Epithelial cell of prostate (primary cell): ENCODE measurements around the gene ERI3.

ENCODE experiments used
- DNase-seq: peaks from one replicate; pipeline ENCODE4 v3.0.0-alpha.2; 2011; ENCODE audit warnings: low read depth, low spot score
- H3K27ac ChIP-seq: fragments of 450-650 bp; 2 replicates; pipeline ENCODE4 v1.5.1; 2017; ENCODE audit warnings: mild to moderate bottlenecking

The ERI3 gene

GRCh38 chr1:44265656-44266358 lies 89.2 kb downstream of the ERI3 start:
- DNase-seq = no peak
- no peak overlapping the region for H3K27ac ChIP-seq

GRCh38 chr1:44264451-44264771 lies 90.6 kb downstream of the ERI3 start:
- no peak for DNase-seq
- H3K27ac ChIP-seq = no peak overlapping the region

DNA sequence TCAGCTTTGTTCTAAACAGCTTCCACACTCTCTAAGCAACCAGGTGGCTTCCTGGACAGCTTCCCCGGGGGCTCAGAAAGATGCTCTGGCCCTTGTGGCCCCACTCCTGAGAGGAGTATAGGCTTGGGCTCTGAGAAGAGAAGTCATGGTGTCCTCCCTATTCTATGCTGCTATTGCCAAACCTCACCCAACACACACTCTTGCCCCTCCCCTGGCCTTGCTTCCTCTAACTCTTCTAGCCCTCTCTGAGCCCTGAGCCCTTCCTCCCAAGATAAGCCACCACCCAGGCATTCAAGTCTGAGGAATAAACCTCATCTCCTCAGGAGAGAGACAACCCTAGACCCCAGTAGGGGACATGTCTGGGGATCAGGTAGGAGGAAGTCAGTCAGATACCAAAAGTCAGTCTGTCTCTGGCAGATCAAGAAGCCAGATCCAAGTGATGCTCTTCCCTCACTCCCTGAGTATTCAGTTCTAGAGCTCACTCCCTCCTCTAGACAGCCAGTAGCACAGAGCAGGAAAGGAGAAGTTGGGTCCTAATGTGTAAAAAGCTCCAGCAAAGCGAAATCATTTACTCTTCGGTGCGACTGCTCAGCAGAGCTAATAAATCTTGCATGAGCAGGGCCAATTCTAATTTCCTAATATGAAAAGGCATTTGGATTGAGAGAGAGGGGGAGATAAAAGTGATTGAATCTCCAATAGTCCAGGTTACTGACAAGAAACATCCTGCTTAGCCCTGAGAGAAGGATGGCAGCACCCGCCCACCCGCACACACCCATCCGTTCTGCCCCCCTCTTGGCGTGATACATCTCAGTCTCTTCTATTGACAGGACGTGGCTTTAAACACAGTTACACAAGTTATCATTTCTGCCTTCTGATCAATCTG lies 91.2 kb downstream of the ERI3 start:
- H3K27ac ChIP-seq = no peak overlapping the region
- no peak for DNase-seq

DNA sequence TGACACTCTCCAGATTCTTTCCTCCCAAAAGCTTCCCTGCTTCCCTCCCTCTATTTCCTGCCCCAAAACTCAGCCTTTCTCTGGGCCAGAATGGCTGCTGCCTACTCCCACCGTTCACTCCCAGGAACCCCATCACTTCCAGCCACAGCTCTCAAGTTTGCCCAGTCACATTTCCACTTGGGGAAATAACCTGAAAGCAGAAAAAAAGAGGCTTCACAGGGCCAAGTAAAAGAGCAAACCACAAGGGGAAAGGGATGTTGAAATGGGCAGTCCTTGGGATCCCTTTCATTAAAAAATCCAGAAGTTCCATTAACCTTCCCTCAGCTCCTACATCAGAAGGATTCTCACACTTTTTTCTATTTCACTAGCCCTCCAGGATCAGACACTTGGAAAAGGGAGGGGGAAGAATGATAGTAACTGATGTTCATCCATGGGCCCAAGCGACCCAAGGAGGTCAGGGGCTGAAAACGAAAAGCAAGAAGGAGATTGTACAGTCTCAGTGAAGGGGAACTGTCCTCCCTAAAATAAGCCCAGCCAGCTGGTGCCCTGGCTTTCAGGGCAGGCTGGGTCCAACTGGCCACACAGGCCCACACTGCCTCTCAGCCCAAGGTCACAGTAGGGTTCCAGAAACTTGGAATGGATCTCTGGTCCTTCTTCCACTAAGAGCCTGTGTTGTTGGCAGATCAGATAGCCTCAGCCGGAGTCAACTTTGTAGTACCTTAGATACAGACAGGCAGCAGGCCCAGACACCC lies 92.1 kb downstream of the ERI3 start:
- DNase-seq = no peak
- H3K27ac ChIP-seq = no peak overlapping the region

GRCh38 chr1:44262414-44262813 lies 92.6 kb downstream of the ERI3 start:
- H3K27ac ChIP-seq = no peak overlapping the region
- DNase-seq = no peak

- DNase-seq = no peak
- no peak overlapping the region for H3K27ac ChIP-seq
These were observed 93.1 kb downstream of the ERI3 start for GRCh38 chr1:44261962-44262361.

DNA sequence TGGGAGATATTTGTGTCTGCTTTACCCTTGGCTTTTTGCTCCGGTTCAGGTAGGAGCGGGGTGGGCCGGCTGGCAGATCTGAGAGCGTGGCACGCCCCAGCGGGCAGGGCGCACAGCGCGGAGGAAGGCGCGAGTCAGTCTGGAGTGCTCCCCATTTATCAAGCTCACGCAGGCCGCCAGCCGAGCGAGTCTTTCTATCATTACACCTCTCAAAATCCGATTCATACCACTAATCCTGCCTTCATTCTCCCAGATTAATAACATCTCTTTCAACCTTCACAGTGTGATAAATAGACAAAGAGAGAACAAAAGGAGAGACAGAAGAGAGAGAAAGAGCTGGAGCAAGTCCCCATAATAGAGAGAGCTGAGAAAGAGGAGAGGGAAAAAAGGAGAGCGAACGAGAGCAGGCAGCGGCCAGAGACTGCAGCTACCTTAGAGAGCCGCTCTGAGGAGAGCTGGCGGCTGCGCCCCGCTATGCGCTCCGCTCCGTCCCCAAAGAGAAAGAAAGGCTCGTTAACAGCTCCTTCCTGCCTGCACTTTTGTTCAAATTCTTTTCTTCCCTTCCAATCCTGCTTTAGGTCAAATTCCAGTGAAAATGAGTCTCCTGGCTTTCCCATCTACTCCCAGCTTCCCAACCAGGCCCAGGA lies 93.8 kb downstream of the ERI3 start:
- H3K27ac ChIP-seq = no peak overlapping the region
- no peak for DNase-seq

DNA sequence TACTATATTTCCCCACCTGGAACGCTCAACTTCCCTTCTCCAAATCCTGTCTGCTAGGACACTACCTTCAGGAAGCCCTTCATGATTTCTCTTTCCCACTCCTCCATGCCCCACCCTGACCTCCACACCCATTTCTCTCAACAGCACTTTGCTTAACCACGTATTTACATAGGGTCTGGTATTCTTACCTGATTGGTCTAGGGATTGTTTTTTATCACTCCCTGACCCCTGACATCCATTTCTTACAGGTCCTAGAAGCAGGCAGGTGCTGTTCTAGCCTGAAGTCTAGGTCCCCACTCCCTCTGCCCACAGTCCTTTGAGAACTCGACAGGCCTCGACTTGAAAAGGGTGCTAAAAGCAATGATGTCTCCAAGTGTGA lies 94.3 kb downstream of the ERI3 start:
- DNase-seq = no peak
- H3K27ac ChIP-seq = no peak overlapping the region

GRCh38 chr1:44259090-44259489 lies 96.0 kb downstream of the ERI3 start:
- no peak for DNase-seq
- no peak overlapping the region for H3K27ac ChIP-seq

DNA sequence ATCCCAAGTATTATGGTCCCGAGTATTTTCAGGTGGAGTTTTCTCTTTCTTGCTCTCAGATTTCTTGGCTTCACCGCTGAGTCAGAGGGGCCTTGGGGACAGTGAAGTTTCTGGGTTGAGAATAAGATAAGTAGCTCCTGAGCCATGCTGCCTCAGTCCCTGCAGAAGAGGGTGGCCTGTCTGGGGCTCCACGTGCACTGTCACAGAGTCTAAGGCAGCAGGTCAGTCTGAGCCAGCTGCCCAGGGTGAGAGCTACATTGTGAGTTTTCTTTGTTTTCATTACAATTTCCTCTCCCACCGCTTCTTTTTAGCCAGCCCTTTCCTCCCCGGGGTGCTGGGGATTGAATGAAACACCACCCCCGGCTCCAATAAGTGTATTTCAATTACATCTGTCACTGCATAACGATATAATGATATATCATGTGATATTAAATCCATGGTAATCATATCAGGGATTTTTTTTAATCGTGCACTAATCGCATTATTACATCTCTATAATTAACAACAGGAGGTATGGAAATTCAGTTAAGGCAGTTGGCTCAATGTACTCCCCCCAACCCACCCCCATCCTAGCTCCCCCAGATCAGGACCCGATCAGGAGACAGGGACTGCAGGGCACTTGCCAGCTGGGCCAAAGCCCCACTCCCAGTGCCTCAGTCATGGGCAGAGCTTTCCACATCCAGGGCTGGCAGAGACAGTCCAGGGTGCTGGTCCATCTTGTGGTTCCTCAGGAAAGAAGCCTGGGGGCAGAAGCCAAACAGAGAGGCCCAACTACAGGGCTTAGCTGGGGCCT lies 98.1 kb downstream of the ERI3 start:
- no peak for DNase-seq

DNA sequence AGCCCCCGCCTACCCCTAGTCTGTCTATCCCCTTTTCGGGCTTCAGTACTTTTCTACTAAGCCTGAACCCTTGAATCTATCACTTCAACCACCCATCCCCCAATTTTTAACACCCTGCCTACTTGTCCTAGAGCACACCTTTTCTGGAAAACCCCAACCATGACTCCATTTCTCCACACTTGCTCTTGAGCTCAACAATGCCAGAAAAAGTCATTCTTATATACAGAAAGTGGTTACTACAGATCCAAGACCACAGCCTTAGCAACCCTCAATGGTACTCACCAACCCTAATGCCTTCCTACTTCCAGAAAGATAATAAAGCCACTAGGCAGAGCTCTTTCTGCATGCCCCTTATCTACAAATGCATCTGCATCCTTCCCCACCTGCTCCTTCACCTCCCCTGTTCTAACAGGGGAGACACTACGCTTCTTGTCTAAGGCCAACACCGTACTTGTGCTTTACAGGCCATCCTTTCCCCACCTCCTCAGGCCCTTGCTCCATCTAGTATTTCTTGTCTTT lies 100.6 kb downstream of the ERI3 start:
- H3K27ac ChIP-seq = no peak overlapping the region
- DNase-seq = no peak

More for the DNA sequence above, 98.1 kb downstream of the ERI3 start:
- no peak overlapping the region for H3K27ac ChIP-seq

GRCh38 chr1:44251989-44252671 lies 102.9 kb downstream of the ERI3 start:
- DNase-seq = no peak
- H3K27ac ChIP-seq = no peak overlapping the region

- DNase-seq = no peak
- H3K27ac ChIP-seq = no peak overlapping the region
These were observed 103.6 kb downstream of the ERI3 start for GRCh38 chr1:44251486-44251885.

- no peak overlapping the region for H3K27ac ChIP-seq
- no peak for DNase-seq
These were observed 104.8 kb downstream of the ERI3 start for GRCh38 chr1:44250068-44250781.

DNA sequence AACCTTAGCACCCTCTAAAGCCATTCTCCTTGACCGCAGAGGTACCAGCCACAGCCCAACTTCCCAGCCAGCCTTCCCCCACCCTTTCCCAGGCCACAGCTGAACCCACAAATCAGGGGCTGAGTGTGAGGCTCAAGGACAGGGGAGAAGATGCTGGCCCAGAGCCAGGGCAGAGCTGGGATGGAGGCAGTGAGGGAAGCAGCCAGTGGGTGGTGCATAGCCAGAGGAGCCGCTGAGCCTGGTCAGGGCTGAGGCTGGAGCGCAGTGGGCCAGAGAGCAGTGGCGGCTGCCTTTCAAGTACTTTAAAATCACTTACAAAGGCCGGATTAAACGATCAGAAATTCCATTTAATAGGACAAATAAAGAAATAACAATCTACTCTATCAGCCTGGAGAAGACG lies 105.5 kb downstream of the ERI3 start:
- no peak overlapping the region for H3K27ac ChIP-seq
- DNase-seq = no peak

GRCh38 chr1:44246806-44247205 lies 108.3 kb downstream of the ERI3 start:
- DNase-seq = no peak
- H3K27ac ChIP-seq = no peak overlapping the region

- no peak overlapping the region for H3K27ac ChIP-seq
These were observed 110.1 kb downstream of the ERI3 start for GRCh38 chr1:44244986-44245385.

GRCh38 chr1:44243782-44244495 lies 111.1 kb downstream of the ERI3 start:
- H3K27ac ChIP-seq = no peak overlapping the region
- DNase-seq = no peak

More at GRCh38 chr1:44244986-44245385, 110.1 kb downstream of the ERI3 start:
- no peak for DNase-seq
